ENCODE measurements around the gene PBXIP1.
A peak's percentile ranks its signal among the peaks of the same experiment; 100 is the strongest.

- TF ChIP-seq NFE2L1 (CRISPR knock-in tag; IDR thresholded peaks at IDR 0.05) (no peak), ELF4 (CRISPR knock-in tag; IDR thresholded peaks at IDR 0.05; ENCODE audit: low read depth) (no peak), ETV6 (CRISPR knock-in tag; IDR thresholded peaks at IDR 0.05) (no peak), FOXK1 (CRISPR knock-in tag; IDR thresholded peaks at IDR 0.05) (0 out of 2 replicates have a peak, but pooled peaks have one; percentile 40), PRDM15 (CRISPR knock-in tag; IDR thresholded peaks at IDR 0.05) (peak; percentile 75), CTCF (IDR thresholded peaks at IDR 0.05) (no peak), ATF1 (CRISPR knock-in tag; IDR thresholded peaks at IDR 0.05) (no peak), SP1 (CRISPR knock-in tag; conservative IDR thresholded peaks at IDR 0.05) (no peak; the same call in 1 of the 2 replicates), USF2 (CRISPR knock-in tag; IDR thresholded peaks at IDR 0.05) (peak; percentile 91)
- TF ChIP-seq, protein P1, sequence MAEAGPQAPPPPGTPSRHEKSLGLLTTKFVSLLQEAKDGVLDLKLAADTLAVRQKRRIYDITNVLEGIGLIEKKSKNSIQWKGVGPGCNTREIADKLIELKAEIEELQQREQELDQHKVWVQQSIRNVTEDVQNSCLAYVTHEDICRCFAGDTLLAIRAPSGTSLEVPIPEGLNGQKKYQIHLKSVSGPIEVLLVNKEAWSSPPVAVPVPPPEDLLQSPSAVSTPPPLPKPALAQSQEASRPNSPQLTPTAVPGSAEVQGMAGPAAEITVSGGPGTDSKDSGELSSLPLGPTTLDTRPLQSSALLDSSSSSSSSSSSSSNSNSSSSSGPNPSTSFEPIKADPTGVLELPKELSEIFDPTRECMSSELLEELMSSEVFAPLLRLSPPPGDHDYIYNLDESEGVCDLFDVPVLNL (CRISPR knock-in tag; IDR thresholded peaks at IDR 0.05; ENCODE audit: borderline replicate concordance, low read depth), result no peak
Observed at GRCh38 chr1:154955718-154956543, at the start of gene PBXIP1.

All from WTC11 (cell line).